Type B pancreatic cell (in vitro differentiated cells): ENCODE measurements around the gene MAML2. TPM values are rescaled to one million over a fixed set of nuclear protein-coding genes. Genes with fewer than 3 reads are reported as not detected.
A peak's percentile ranks its signal among the peaks of the same experiment; 100 is the strongest.

Source experiments
- DNase-seq: peaks from one replicate; pipeline ENCODE4 v3.0.0; 2021; ENCODE audit warnings: mixed read lengths; ENCODE audit not compliant: unreplicated experiment; ENCODE audit errors: extremely low spot score
- H3K27ac Mint-ChIP-seq: 2 replicates; pipeline ENCODE4 v1.8.0; 2021; ENCODE audit warnings: mild to moderate bottlenecking, mixed read lengths
- H3K27me3 Mint-ChIP-seq: 2 replicates; pipeline ENCODE4 v1.8.0; 2021; ENCODE audit warnings: mixed read lengths
- H3K36me3 Mint-ChIP-seq: 2 replicates; pipeline ENCODE4 v1.8.0; 2021; ENCODE audit warnings: mixed read lengths
- H3K4me1 Mint-ChIP-seq: one replicate; pipeline ENCODE4 v1.8.0; 2021; ENCODE audit warnings: mixed read lengths; ENCODE audit not compliant: unreplicated experiment
- H3K4me3 Mint-ChIP-seq: 2 replicates; pipeline ENCODE4 v1.8.0; 2021; ENCODE audit warnings: mild to moderate bottlenecking, mixed read lengths
- H3K9me3 Mint-ChIP-seq: 2 replicates; pipeline ENCODE4 v1.8.0; 2021; ENCODE audit warnings: mixed read lengths
- total RNA-seq: library from RNA; stranded (reverse); gene quantifications from 2 replicates; pipeline ENCODE4 v1.2.1, GENCODE V29; 2021; ENCODE audit warnings: low replicate concordance
- TF ChIP-seq, protein P1 (sequence below): fragments of 200-600 bp; sonication (generic); conservative IDR thresholded peaks from 2 replicates; pipeline ENCODE4 v1.5.0; 2021; ENCODE audit warnings: antibody characterized with exemption, mild to moderate bottlenecking

Gene MAML2
- total RNA-seq, 1 donor from 2014 or later = 20.8 TPM

DNA sequence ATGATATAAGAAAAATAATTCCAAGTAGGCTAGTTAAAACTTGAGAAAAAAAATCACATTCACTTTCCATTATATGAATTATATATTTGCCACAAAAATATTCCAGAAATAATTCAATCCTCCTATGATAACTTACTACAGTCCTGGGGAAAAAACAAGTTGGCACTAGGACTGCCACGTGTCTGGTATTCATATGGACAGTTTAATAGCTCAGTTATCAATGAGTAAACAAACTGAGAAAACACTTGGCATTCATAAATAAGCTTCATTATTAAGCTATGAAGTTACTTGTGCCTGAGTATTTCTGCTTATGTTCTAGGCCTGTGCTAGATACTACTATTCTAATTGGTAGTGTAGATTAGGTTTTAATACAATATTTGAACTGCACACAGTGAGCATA lies 22.5 kb upstream of the MAML2 start:
- H3K4me3 Mint-ChIP-seq = no peak overlapping the region
- peaks cover 7% of the 10 kb centered on the region for H3K9me3 Mint-ChIP-seq
- H3K27me3 Mint-ChIP-seq = no peaks in the 10 kb centered on the region
- TF ChIP-seq, protein P1, sequence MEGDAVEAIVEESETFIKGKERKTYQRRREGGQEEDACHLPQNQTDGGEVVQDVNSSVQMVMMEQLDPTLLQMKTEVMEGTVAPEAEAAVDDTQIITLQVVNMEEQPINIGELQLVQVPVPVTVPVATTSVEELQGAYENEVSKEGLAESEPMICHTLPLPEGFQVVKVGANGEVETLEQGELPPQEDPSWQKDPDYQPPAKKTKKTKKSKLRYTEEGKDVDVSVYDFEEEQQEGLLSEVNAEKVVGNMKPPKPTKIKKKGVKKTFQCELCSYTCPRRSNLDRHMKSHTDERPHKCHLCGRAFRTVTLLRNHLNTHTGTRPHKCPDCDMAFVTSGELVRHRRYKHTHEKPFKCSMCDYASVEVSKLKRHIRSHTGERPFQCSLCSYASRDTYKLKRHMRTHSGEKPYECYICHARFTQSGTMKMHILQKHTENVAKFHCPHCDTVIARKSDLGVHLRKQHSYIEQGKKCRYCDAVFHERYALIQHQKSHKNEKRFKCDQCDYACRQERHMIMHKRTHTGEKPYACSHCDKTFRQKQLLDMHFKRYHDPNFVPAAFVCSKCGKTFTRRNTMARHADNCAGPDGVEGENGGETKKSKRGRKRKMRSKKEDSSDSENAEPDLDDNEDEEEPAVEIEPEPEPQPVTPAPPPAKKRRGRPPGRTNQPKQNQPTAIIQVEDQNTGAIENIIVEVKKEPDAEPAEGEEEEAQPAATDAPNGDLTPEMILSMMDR = no peak
- no peak for DNase-seq
- H3K4me1 Mint-ChIP-seq = no peaks in the 10 kb centered on the region
- no peak overlapping the region for H3K27ac Mint-ChIP-seq
- H3K36me3 Mint-ChIP-seq = peaks cover 28% of the 10 kb centered on the region

DNA sequence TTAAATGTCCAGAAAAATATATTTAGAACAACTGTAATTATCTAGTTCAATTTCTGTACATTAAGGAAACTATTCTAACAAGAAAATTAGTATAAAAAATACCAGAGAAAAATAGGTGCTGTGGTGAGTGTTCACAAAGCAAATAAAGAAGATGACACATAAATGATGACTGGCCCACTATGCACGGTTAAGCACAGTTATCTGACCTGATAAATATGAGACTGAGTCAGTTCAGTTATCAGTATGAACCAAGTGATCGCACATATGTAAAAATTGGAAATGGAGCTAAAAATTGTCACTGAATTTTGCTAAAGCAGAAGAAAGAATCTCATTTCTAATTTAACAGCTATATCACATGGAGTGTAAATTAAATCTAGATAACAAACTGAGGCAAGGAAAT lies 18.8 kb upstream of the MAML2 start:
- Mint-ChIP-seq H3K36me3 (peaks cover 23% of the 10 kb centered on the region), H3K27me3 (no peaks in the 10 kb centered on the region), H3K9me3 (no peaks in the 10 kb centered on the region), H3K4me3 (no peak overlapping the region), H3K27ac (no peak overlapping the region), H3K4me1 (peaks cover 2% of the 10 kb centered on the region)
- TF ChIP-seq, protein P1 = no peak
- DNase-seq = no peak

DNA sequence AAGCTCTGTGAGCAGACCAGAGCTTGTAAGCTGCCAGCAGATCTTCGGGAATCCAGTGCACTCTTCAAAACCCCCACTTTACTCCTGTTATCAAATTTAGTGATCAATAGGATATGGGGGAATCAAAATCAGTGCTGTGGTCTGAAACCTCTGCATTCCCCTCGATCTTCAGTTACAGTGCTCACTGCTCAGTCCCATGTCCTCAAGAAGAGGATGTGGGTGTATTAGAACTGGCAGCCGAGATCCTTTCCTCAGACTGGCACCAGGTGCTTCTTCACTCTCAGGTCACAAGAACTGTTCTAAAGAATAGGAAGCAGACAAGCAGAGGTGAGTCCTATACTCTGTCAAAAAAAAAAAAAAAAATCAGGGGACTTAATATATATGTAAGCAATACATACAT lies 15.3 kb upstream of the MAML2 start:
- TF ChIP-seq, protein P1 = no peak
- H3K4me1 Mint-ChIP-seq = peaks cover 4% of the 10 kb centered on the region
- DNase-seq = no peak
- no peaks in the 10 kb centered on the region for H3K27me3 Mint-ChIP-seq
- peaks cover 38% of the 10 kb centered on the region for H3K36me3 Mint-ChIP-seq
- no peak overlapping the region for H3K4me3 Mint-ChIP-seq
- no peaks in the 10 kb centered on the region for H3K9me3 Mint-ChIP-seq
- H3K27ac Mint-ChIP-seq = no peak overlapping the region

DNA sequence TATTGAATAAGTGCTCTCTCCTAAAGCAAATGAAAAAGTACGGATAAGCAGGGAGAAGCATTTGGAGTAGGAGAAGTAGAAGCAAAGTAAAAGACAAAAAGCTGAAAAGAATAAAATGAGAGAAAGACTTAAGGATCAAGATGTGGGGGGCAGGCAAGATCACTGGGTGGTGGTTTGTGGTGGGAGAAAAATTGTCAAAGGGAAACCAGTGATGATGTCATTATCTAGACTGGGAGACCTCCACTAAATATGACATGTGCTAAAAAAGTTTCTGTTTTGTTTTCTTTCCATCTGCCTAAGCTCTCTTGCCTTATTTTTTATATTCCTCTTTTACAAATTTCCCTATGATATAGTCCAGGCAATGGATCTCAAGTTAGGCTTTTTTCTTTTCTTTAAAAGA lies 14.8 kb upstream of the MAML2 start:
- no peak for DNase-seq
- TF ChIP-seq, protein P1 = no peak
- Mint-ChIP-seq H3K36me3 (peaks cover 38% of the 10 kb centered on the region), H3K4me1 (peaks cover 4% of the 10 kb centered on the region), H3K27ac (no peak overlapping the region), H3K9me3 (no peaks in the 10 kb centered on the region), H3K4me3 (no peak overlapping the region), H3K27me3 (no peaks in the 10 kb centered on the region)

DNA sequence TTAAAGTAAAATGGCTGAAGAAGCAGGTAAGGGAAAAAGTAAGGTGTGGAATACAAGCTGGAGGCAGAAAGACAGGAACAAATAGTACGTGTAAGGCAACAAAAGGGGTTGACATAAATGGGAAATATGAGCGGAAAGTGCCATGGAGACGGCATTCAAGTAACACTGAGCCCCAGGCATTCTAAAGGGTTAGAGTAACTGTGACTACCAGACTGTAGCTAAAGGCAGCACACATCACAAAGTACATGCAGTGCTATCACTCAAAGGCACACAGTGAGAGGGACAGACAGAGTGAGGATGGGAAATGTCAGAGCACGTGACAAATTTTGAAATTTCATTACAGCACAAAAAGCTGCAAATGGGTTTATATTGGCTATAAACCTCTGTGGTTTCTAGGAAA lies 13.9 kb upstream of the MAML2 start:
- Mint-ChIP-seq H3K27me3 (no peaks in the 10 kb centered on the region), H3K4me1 (peaks cover 4% of the 10 kb centered on the region), H3K9me3 (no peaks in the 10 kb centered on the region), H3K36me3 (peaks cover 34% of the 10 kb centered on the region), H3K27ac (peak overlapping the region; percentile 4), H3K4me3 (no peak overlapping the region)
- TF ChIP-seq, protein P1 = no peak
- DNase-seq = no peak
